ENCODE results near the gene ACBD6.

- TF ChIP-seq, protein P1, sequence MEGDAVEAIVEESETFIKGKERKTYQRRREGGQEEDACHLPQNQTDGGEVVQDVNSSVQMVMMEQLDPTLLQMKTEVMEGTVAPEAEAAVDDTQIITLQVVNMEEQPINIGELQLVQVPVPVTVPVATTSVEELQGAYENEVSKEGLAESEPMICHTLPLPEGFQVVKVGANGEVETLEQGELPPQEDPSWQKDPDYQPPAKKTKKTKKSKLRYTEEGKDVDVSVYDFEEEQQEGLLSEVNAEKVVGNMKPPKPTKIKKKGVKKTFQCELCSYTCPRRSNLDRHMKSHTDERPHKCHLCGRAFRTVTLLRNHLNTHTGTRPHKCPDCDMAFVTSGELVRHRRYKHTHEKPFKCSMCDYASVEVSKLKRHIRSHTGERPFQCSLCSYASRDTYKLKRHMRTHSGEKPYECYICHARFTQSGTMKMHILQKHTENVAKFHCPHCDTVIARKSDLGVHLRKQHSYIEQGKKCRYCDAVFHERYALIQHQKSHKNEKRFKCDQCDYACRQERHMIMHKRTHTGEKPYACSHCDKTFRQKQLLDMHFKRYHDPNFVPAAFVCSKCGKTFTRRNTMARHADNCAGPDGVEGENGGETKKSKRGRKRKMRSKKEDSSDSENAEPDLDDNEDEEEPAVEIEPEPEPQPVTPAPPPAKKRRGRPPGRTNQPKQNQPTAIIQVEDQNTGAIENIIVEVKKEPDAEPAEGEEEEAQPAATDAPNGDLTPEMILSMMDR (IDR thresholded peaks at IDR 0.05) = no peak
- TF ChIP-seq TCF7L2 (IDR thresholded peaks at IDR 0.05; ENCODE audit: low read depth, low read length) = no peak
Observed at GRCh38 chr1:180433873-180434272, 68.5 kb downstream of the ACBD6 start.

All from Panc1 (cell line).